CD4-positive, alpha-beta T cell (primary cell): ENCODE results near the gene KCNQ1. TPM values are rescaled to one million over a fixed set of nuclear protein-coding genes. Genes with fewer than 3 reads are reported as not detected.

Source experiments
- ATAC-seq: fragments of 200-7000 bp; cut with Tn5 transposase; one replicate; pipeline ENCODE4 v1.10.0; 2022; ENCODE audit warnings: mild to moderate bottlenecking; ENCODE audit not compliant: poor library complexity
- CTCF ChIA-PET: fragments of 350-600 bp; sonication (Branson Sonifier 250); formaldehyde crosslinking; loops from one replicate; lab custom pipeline; 2021; ENCODE audit warnings: antibody characterized with exemption, inconsistent platforms; lab: Charles Lee
- POLR2A ChIA-PET: fragments of 350-600 bp; sonication (Branson Sonifier 250); formaldehyde crosslinking; loops from one replicate; lab custom pipeline; 2021; ENCODE audit warnings: antibody characterized with exemption, inconsistent platforms; lab: Charles Lee
- DNase-seq, 14 experiments: peaks; one replicate each; pipeline ENCODE4 v3.0.0-alpha.2; 2013 to 2020; ENCODE audit warnings: mixed read lengths in 2 of 14
- H3K27ac ChIP-seq, 2 donors: one replicate each; pipeline versions ENCODE4 v1.5.1 to v1.7.0; 2013; ENCODE audit warnings: low read length in 2 of 2, low read depth in 1 of 2, mild to moderate bottlenecking in 1 of 2
- H3K27me3 ChIP-seq, 2 experiments: 1 replicate in 1 of 2; 2 replicates in 1 of 2; pipeline versions ENCODE4 v1.6.1 to v1.7.0; 2013; ENCODE audit warnings: low read length in 2 of 2, control low read depth in 1 of 2, mild to moderate bottlenecking in 1 of 2, moderate library complexity in 1 of 2; ENCODE audit not compliant: insufficient read depth in 2 of 2, control insufficient read depth in 1 of 2
- H3K36me3 ChIP-seq: one replicate; pipeline ENCODE4 v1.6.1; 2013; ENCODE audit warnings: low read length, control low read depth; ENCODE audit not compliant: insufficient read depth
- H3K4me1 ChIP-seq: one replicate; pipeline ENCODE4 v1.6.1; 2013; ENCODE audit warnings: low read length, control low read depth; ENCODE audit not compliant: insufficient read depth
- H3K4me3 ChIP-seq: one replicate; pipeline ENCODE4 v1.5.1; 2013; ENCODE audit warnings: mild to moderate bottlenecking, low read length, moderate library complexity
- H3K9me3 ChIP-seq, 2 experiments: 1 replicate in 1 of 2; 2 replicates in 1 of 2; pipeline versions ENCODE4 v1.6.1 to v1.7.0; 2013; ENCODE audit warnings: low read length in 2 of 2, mild to moderate bottlenecking in 2 of 2, control low read depth in 1 of 2, moderate library complexity in 1 of 2; ENCODE audit not compliant: control insufficient read depth in 1 of 2, insufficient read depth in 1 of 2
- H3K27ac Mint-ChIP-seq: one replicate; pipeline ENCODE4 v1.8.0; 2020; ENCODE audit warnings: mixed read lengths
- H3K27me3 Mint-ChIP-seq: one replicate; pipeline ENCODE4 v1.8.0; 2021; ENCODE audit warnings: mixed read lengths
- H3K36me3 Mint-ChIP-seq: one replicate; pipeline ENCODE4 v1.8.0; 2021; ENCODE audit warnings: low read depth, mixed read lengths
- H3K4me1 Mint-ChIP-seq: one replicate; pipeline ENCODE4 v1.8.0; 2021; ENCODE audit warnings: low read depth, mixed read lengths
- H3K4me3 Mint-ChIP-seq: one replicate; pipeline ENCODE4 v1.8.0; 2020; ENCODE audit warnings: mild to moderate bottlenecking, mixed read lengths
- H3K9me3 Mint-ChIP-seq: one replicate; pipeline ENCODE4 v1.8.0; 2020; ENCODE audit warnings: mixed read lengths
- intact Hi-C, 2 experiments: fragments of 100-400 bp; cut with DNase I in 1 of 2; cut with micrococcal nuclease in 1 of 2; formaldehyde crosslinking; loops; one replicate each; pipeline versions ENCODE4 v1.15.1 to v1.9.0; 2023 to 2025; cut with DNase I, micrococcal nuclease
- total RNA-seq, 174 experiments: library from RNA in 2 of 174; stranded (reverse) in 2 of 174; gene quantifications; one replicate each; pipeline ENCODE4 v1.2.3 and lab custom pipeline; 2021 to 2026
- TF ChIP-seq, protein P1 (sequence below): fragments of 200-600 bp; IDR thresholded peaks from one replicate; pipeline ENCODE4 v1.8.0; 2022; ENCODE audit warnings: antibody characterized with exemption, mild to moderate bottlenecking

The KCNQ1 gene
- total RNA-seq, 2 experiments from 2014 or later, result 31.3 to 33.1 TPM

DNA sequence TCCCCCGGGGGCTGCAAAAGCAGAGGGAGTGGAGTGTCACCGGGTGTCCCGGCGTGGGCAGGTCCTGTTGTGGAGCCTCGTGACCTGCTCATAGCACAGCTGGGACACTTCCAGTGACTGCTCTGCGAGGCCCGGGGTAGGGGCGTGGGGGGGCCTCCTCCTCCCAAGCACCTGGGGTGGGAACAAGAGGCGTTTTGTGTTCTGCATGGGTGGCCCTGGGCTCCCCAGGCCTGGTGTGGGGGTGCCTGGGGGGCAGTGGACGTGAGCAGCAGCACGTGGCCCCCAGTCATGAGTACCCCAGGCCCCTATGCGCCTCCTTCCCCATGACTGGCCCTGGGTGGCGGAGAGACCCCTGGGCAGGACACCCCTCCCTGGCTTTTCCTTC is 104.7 kb downstream of the KCNQ1 start:
- intact Hi-C loops, result no loop called here
- no peaks in the 10 kb centered on the region for H3K36me3 ChIP-seq
- DNase-seq (no peak), ATAC-seq (no peak)
- no peak overlapping the region for H3K4me3 ChIP-seq
- Mint-ChIP-seq H3K4me3 (no peak overlapping the region), H3K36me3 (peaks cover 7% of the 10 kb centered on the region), H3K27ac (no peak overlapping the region), H3K27me3 (no peaks in the 10 kb centered on the region), H3K9me3 (no peaks in the 10 kb centered on the region), H3K4me1 (peaks cover 24% of the 10 kb centered on the region)
- H3K27me3 ChIP-seq, result no peaks in the 10 kb centered on the region
- H3K4me1 ChIP-seq, result no peaks in the 10 kb centered on the region
- H3K27ac ChIP-seq, result no peak overlapping the region
- ChIA-PET CTCF (no interaction called here), POLR2A (no interaction called here)
- H3K9me3 ChIP-seq, result peaks cover 0 to 5% of the 10 kb centered on the region in 2 experiments
- TF ChIP-seq, protein P1, sequence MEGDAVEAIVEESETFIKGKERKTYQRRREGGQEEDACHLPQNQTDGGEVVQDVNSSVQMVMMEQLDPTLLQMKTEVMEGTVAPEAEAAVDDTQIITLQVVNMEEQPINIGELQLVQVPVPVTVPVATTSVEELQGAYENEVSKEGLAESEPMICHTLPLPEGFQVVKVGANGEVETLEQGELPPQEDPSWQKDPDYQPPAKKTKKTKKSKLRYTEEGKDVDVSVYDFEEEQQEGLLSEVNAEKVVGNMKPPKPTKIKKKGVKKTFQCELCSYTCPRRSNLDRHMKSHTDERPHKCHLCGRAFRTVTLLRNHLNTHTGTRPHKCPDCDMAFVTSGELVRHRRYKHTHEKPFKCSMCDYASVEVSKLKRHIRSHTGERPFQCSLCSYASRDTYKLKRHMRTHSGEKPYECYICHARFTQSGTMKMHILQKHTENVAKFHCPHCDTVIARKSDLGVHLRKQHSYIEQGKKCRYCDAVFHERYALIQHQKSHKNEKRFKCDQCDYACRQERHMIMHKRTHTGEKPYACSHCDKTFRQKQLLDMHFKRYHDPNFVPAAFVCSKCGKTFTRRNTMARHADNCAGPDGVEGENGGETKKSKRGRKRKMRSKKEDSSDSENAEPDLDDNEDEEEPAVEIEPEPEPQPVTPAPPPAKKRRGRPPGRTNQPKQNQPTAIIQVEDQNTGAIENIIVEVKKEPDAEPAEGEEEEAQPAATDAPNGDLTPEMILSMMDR, result no peak

GRCh38 chr11:2549876-2550605 is 105.2 kb downstream of the KCNQ1 start:
- TF ChIP-seq, protein P1, result no peak
- H3K4me3 ChIP-seq, result no peak overlapping the region
- no peak overlapping the region for H3K4me3 Mint-ChIP-seq

DNA sequence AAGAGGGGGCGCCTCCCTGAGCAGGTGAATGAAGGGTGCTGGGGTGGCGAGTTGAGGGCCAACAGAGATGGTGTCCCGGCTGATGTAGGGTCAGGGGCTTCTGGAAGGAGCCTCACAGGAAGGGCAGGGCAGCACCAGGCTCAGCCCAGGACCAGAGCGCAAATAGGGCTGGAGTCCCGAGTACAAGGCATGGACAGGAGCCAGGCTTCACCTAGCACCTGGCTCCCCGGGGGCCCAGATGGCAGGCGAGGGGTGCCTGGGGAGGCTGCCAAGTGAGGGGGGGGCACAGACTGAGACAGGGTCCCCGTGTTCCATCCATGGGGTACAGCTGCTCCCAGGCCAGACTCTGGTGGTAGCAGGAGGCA is 105.8 kb downstream of the KCNQ1 start:
- H3K4me1 ChIP-seq, result no peaks in the 10 kb centered on the region
- Mint-ChIP-seq H3K27ac (no peak overlapping the region), H3K4me1 (peaks cover 17% of the 10 kb centered on the region), H3K27me3 (no peaks in the 10 kb centered on the region), H3K9me3 (no peaks in the 10 kb centered on the region), H3K36me3 (peaks cover 7% of the 10 kb centered on the region), H3K4me3 (no peak overlapping the region)
- CTCF ChIA-PET, result no interaction called here
- DNase-seq (no peak), ATAC-seq (no peak)
- H3K9me3 ChIP-seq, result peaks cover 0 to 5% of the 10 kb centered on the region in 2 experiments
- H3K4me3 ChIP-seq, result no peak overlapping the region
- intact Hi-C loops, result no loop called here
- H3K36me3 ChIP-seq, result no peaks in the 10 kb centered on the region
- H3K27ac ChIP-seq, result no peak overlapping the region
- TF ChIP-seq, protein P1, result no peak
- POLR2A ChIA-PET, result no interaction called here
- no peaks in the 10 kb centered on the region for H3K27me3 ChIP-seq

More at GRCh38 chr11:2549876-2550605, 105.2 kb downstream of the KCNQ1 start:
- no peak overlapping the region for H3K27ac ChIP-seq
- no peaks in the 10 kb centered on the region for H3K27me3 Mint-ChIP-seq
- H3K27me3 ChIP-seq, result no peaks in the 10 kb centered on the region
- peaks cover 0 to 5% of the 10 kb centered on the region in 2 experiments for H3K9me3 ChIP-seq
- ATAC-seq (no peak), DNase-seq (no peak)
- H3K27ac Mint-ChIP-seq, result no peak overlapping the region
- peaks cover 7% of the 10 kb centered on the region for H3K36me3 Mint-ChIP-seq
- no peaks in the 10 kb centered on the region for H3K9me3 Mint-ChIP-seq
- ChIA-PET CTCF (no interaction called here), POLR2A (no interaction called here)
- H3K36me3 ChIP-seq, result no peaks in the 10 kb centered on the region
- H3K4me1 ChIP-seq, result no peaks in the 10 kb centered on the region
- H3K4me1 Mint-ChIP-seq, result peaks cover 19% of the 10 kb centered on the region
- intact Hi-C loops, result no loop called here
